NT2/D1 (cell line): ENCODE measurements around the gene RAB3B.
"Not testable (repeated sequence)": the region's sequence is repeated elsewhere in the genome, so short reads cannot be mapped to it uniquely, and the experiment has no call there.

Source experiments
- YY1 ChIP-seq: IDR thresholded peaks from 2 replicates; pipeline ENCODE4 v1.6.1; 2011; ENCODE audit not compliant: insufficient read length, insufficient read depth
- ZNF274 ChIP-seq: IDR thresholded peaks from 2 replicates; pipeline ENCODE4 v1.6.1; 2011; ENCODE audit warnings: mild to moderate bottlenecking, low read depth, low read length

GRCh38 chr1:51894748-51895147 is 95.8 kb downstream of the RAB3B start:
- TF ChIP-seq ZNF274, YY1: not testable (repeated sequence)
